GM18511 (cell line): ENCODE data around the gene RNPEPL1.
"Not testable (repeated sequence)": the region's sequence is repeated elsewhere in the genome, so short reads cannot be mapped to it uniquely, and the experiment has no call there.

Source experiments
- ATAC-seq: cut with Tn5 transposase; IDR thresholded peaks from one replicate; pipeline ENCODE4 v1.9.1; 2021; ENCODE audit warnings: mild to moderate bottlenecking, moderate library complexity; ENCODE audit not compliant: unreplicated experiment

RNPEPL1 gene

GRCh38 chr2:240601831-240602160, 33.5 kb downstream of the RNPEPL1 start:
- ATAC-seq, result no peak

GRCh38 chr2:240602266-240603050, 34.2 kb downstream of the RNPEPL1 start:
- ATAC-seq, result no peak

- no peak for ATAC-seq
Observed at GRCh38 chr2:240603081-240603835, 35.0 kb downstream of the RNPEPL1 start.

- no peak for ATAC-seq
Observed at GRCh38 chr2:240603846-240604245, 35.6 kb downstream of the RNPEPL1 start.

- ATAC-seq, result no peak
Observed at GRCh38 chr2:240604291-240604938, 36.1 kb downstream of the RNPEPL1 start.

- no peak for ATAC-seq
Observed at GRCh38 chr2:240604939-240605716, 36.8 kb downstream of the RNPEPL1 start.

- ATAC-seq, result no peak
Observed at GRCh38 chr2:240605867-240606743, 37.8 kb downstream of the RNPEPL1 start.

- ATAC-seq, result no peak
Observed at GRCh38 chr2:240611601-240612210, 43.4 kb downstream of the RNPEPL1 start.

GRCh38 chr2:240613781-240614180, 45.5 kb downstream of the RNPEPL1 start:
- no peak for ATAC-seq

- ATAC-seq, result no peak
Observed at GRCh38 chr2:240614391-240614790, 46.1 kb downstream of the RNPEPL1 start.

- ATAC-seq, result no peak
Observed at GRCh38 chr2:240615396-240615795, 47.1 kb downstream of the RNPEPL1 start.

GRCh38 chr2:240615820-240616547, 47.7 kb downstream of the RNPEPL1 start:
- ATAC-seq, result no peak

GRCh38 chr2:240616860-240617666, 48.8 kb downstream of the RNPEPL1 start:
- not testable (repeated sequence) for ATAC-seq

GRCh38 chr2:240618776-240619175, 50.5 kb downstream of the RNPEPL1 start:
- no peak for ATAC-seq

GRCh38 chr2:240619506-240620148, 51.3 kb downstream of the RNPEPL1 start:
- no peak for ATAC-seq

GRCh38 chr2:240620149-240620731, 52.0 kb downstream of the RNPEPL1 start:
- ATAC-seq, result no peak

- ATAC-seq, result no peak
Observed at GRCh38 chr2:240620859-240621258, 52.6 kb downstream of the RNPEPL1 start.
